Measurements from ENCODE around the gene PGAM2.
A peak's percentile ranks its signal among the peaks of the same experiment; 100 is the strongest.

PGAM2 gene

DNA sequence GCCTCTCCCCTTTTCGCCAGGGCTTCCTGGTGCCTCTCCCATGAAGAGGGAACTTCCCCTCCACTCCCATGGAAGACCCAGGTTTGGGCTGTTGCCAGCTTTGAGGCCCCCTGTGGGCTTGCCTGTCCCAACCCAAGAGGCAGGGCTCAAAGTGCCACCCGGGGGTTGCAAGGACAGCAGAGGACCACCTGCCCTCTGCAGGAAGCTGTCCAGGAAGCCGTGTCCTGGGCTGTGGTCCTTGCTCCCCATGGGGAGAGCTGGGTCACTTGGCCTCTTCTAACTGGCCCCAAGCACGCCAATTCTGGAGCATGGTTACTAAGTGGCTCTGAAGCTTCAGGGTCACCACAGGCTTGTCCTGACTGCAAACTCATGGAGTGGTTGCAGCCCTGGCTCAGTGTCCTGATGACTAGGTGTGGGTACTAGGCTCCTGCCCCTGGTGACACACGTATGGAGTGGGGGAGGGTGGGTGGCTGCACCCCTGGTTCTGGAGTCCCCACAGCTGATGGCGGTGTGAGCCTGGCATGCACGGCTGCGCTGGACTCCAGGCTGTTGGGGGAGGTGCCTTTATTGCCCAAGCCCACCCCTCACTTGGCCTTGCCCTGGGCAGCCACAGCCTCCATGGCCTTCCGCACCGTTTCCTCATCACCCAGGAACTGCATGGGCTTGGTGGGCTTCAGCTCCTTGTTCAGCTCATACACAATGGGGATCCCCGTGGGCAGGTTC lies 3.0 kb downstream of the PGAM2 start:
- peaks cover 51% of the 10 kb centered on the region for H3K36me3 Mint-ChIP-seq (ENCODE audit: insufficient read depth)
- DNase-seq = no peak
- H3K27ac Mint-ChIP-seq = no peak overlapping the region

DNA sequence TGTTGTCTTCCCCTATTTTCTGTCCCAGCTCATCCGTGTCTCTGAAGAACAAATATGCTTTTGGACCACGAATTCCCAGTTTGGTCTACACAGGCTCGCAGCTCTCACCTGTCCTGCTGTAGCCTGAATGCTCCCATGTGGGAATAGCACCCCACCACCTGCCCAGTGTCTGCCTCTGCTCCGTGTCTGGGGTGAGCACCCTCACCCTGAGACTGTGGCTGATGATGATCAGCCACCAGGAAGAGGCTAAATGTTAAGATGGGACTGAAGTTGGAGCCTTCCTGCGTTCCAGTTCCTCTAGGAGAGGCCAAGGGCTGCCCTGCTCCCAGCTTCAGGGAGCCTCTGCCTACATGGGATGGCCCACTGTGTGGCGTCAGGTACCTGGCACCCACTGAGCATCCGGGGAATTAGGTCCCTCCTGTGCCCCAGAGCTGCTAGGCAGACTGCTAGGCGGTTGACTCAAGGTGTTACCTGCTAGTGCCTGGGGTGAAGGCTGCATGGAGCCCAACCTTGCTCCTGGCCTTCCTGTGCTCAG lies 3.7 kb downstream of the PGAM2 start:
- Mint-ChIP-seq H3K4me3 (no peak overlapping the region), H3K27ac (no peak overlapping the region), H3K27me3 (no peaks in the 10 kb centered on the region), H3K9me3 (no peaks in the 10 kb centered on the region), H3K4me1 (ENCODE audit: low read depth in 2 of 2) (peaks cover 14 to 24% of the 10 kb centered on the region in 2 donors), H3K36me3 (ENCODE audit: insufficient read depth) (peaks cover 53% of the 10 kb centered on the region)
- DNase-seq (no peak), ATAC-seq (replicated peaks) (no peak)

More for the DNA sequence above, 3.0 kb downstream of the PGAM2 start:
- no peak for ATAC-seq (replicated peaks)
- Mint-ChIP-seq H3K9me3 (no peaks in the 10 kb centered on the region), H3K4me3 (no peak overlapping the region), H3K4me1 (ENCODE audit: low read depth in 2 of 2) (peaks cover 14 to 26% of the 10 kb centered on the region in 2 donors), H3K27me3 (no peaks in the 10 kb centered on the region)

DNA sequence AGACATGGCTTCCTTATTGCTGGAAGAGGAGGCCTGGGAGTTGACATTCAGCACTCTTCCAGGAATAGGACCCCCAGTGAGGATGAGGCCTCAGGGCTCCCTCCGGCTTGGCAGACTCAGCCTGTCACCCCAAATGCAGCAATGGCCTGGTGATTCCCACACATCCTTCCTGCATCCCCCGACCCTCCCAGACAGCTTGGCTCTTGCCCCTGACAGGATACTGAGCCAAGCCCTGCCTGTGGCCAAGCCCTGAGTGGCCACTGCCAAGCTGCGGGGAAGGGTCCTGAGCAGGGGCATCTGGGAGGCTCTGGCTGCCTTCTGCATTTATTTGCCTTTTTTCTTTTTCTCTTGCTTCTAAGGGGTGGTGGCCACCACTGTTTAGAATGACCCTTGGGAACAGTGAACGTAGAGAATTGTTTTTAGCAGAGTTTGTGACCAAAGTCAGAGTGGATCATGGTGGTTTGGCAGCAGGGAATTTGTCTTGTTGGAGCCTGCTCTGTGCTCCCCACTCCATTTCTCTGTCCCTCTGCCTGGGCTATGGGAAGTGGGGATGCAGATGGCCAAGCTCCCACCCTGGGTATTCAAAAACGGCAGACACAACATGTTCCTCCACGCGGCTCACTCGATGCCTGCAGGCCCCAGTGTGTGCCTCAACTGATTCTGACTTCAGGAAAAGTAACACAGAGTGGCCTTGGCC lies 4.3 kb downstream of the PGAM2 start:
- no peak for ATAC-seq (replicated peaks)
- Mint-ChIP-seq H3K9me3 (no peaks in the 10 kb centered on the region), H3K4me1 (ENCODE audit: low read depth in 2 of 2) (peaks cover 16 to 22% of the 10 kb centered on the region in 2 donors), H3K27me3 (no peaks in the 10 kb centered on the region), H3K4me3 (no peak overlapping the region), H3K27ac (no peak overlapping the region), H3K36me3 (ENCODE audit: insufficient read depth) (peaks cover 59% of the 10 kb centered on the region)
- no peak for DNase-seq

DNA sequence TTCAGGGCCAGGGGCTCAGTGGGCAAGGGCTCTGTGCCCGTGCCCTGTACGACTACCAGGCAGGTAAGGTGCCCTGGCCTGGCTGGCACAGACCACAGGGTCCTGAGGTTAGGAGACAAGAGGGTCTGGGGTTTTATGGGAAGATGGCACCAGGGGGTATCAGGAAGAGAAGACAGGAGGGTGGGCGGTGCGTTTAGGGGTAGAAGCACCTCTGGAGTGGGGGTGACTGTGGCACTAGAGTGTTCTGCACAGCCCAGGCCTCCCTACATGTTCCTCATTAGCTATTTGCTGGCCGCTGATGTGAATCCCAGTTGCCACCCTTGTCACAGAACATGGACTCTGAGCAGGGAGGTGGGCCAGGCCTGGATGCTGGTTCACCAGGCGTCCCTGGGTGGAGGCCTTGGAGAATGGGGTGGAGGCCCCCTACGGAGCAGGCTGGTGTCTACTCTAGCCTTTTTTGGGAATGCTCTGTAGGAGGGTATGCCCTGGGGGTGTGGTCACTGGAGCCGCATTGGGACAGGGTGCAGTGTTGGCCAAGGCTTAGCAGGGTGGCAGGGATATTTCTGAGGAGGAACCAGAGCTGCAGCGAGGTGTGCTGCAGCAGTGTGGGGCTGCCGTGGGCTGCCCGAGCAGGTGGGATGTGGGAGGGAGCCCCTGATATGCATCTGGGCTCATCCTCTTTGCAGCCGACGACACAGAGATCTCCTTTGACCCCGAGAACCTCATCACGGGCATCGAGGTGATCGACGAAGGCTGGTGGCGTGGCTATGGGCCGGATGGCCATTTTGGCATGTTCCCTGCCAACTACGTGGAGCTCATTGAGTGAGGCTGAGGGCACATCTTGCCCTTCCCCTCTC lies 5.0 kb downstream of the PGAM2 start:
- Mint-ChIP-seq H3K27ac (peak overlapping the region in 1 of 2 donors; percentile 79), H3K9me3 (no peaks in the 10 kb centered on the region)
- DNase-seq = no peak

DNA sequence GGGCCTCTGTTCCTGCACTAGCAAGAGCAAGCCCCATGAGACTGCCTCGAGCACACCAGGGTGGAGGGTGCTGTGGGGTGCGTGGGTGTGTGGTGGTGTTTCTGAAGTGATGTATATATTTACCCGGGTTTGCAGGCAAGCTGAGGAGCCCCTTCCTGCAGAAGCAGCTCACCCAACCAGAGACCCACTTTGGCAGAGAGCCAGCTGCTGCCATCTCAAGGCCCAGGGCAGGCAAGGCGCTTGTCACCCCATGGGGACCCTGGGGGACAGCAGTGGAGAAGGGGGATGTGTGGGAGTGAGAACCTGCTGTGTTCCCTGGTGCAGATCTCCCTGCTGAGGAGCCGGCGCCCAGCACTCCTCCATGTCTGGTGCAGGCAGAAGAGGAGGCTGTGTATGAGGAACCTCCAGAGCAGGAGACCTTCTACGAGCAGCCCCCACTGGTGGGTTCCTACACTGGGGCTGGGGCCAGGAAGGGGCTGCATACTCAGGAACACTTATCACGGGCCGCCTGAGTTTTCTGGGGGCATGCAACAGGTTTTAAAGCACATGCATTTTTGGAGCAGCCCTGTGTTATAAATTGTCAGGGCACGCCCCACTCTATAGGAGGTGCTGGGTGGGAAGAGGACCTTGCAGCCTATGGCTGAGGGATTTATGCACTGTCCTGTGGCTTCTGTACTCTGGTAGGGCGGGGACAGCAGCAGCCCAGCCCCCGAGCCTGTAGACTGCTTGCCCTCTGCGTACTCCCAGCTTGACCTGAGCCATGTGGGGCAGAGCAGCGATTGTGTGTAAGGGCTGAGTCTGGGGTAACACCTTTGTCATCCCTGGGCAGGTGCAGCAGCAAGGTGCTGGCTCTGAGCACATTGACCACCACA lies 5.9 kb downstream of the PGAM2 start:
- H3K4me3 Mint-ChIP-seq = no peak overlapping the region
- peak overlapping the region; percentile 54 to 79 for H3K27ac Mint-ChIP-seq
- H3K27me3 Mint-ChIP-seq = no peaks in the 10 kb centered on the region
- H3K36me3 Mint-ChIP-seq (ENCODE audit: insufficient read depth) = peaks cover 66% of the 10 kb centered on the region
- peaks cover 13 to 16% of the 10 kb centered on the region in 2 donors for H3K4me1 Mint-ChIP-seq (ENCODE audit: low read depth in 2 of 2)
- ATAC-seq (replicated peaks) (no peak), DNase-seq (no peak)
- H3K9me3 Mint-ChIP-seq = no peaks in the 10 kb centered on the region

More for the DNA sequence above, 5.0 kb downstream of the PGAM2 start:
- Mint-ChIP-seq H3K4me1 (ENCODE audit: low read depth in 2 of 2) (peaks cover 12 to 16% of the 10 kb centered on the region in 2 donors), H3K4me3 (no peak overlapping the region), H3K27me3 (no peaks in the 10 kb centered on the region), H3K36me3 (ENCODE audit: insufficient read depth) (peaks cover 62% of the 10 kb centered on the region)
- ATAC-seq (replicated peaks) = no peak

DNA sequence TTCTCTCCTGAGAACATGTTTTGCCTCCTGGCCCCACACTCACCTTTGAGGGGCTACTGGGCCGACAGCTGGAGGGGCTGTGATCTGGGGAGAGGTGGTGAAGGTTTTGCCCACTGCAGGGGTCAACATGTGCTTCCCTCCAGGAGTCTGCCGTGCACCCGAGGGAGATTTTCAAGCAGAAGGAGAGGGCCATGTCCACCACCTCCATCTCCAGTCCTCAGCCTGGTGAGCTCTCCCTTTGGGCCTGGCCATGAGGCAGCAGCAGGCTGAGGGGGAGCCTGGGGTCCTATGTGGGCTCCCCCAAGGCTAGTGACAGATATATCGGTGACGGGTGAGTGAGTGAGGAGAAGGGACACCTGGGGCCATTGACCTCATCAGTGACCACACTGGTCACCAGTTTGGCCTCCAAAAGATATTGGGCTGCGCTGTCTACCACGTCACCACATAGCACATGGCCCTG lies 6.6 kb downstream of the PGAM2 start:
- peaks cover 13 to 16% of the 10 kb centered on the region in 2 donors for H3K4me1 Mint-ChIP-seq (ENCODE audit: low read depth in 2 of 2)
- ATAC-seq (replicated peaks) (no peak), DNase-seq (no peak)
- H3K27me3 Mint-ChIP-seq = no peaks in the 10 kb centered on the region
- H3K9me3 Mint-ChIP-seq = no peaks in the 10 kb centered on the region
- no peak overlapping the region for H3K4me3 Mint-ChIP-seq
- H3K27ac Mint-ChIP-seq = peak overlapping the region; percentile 54 to 67
- H3K36me3 Mint-ChIP-seq (ENCODE audit: insufficient read depth) = peaks cover 70% of the 10 kb centered on the region

DNA sequence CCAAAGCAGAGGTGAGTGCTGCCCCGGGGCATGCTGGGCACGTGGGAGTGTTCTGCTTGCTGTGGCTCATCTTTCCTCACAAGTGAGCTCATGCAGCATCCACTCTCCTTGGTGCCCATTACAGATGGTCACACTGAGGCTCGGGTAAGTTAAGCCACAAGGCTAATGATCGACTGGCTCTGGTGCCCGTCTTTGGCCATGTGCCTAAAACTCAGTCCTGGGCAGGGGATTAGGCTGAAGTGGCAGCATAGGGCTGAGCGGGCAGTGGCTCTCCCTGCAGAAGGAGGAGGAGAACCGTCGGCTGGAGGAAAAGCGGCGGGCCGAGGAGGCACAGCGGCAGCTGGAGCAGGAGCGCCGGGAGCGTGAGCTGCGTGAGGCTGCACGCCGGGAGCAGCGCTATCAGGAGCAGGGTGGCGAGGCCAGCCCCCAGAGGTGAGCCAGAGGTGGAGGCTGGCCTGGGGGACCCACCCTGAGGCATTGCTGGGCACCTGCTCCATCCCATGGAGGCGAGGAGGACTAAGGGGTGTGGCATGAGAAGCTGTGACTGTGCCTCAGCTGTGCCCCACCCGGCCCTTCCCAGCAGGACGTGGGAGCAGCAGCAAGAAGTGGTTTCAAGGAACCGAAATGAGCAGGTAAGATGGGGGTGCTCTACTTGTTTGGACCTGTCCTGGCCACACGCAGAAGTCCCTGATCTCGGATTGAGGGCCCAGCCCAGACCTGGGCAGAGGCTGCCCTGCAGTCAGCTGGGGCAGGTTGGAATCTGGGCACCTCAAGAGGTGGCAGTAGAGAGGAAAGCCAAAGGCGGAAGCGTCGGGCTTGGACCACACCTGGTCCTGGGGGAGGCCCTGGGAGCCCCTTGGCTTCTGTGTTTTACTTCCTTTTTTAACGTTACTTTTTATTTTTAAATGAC lies 7.3 kb downstream of the PGAM2 start:
- Mint-ChIP-seq H3K9me3 (no peaks in the 10 kb centered on the region), H3K27ac (peak overlapping the region; percentile 54 to 67), H3K27me3 (no peaks in the 10 kb centered on the region), H3K36me3 (ENCODE audit: insufficient read depth) (peaks cover 74% of the 10 kb centered on the region), H3K4me1 (ENCODE audit: low read depth in 2 of 2) (peaks cover 13 to 16% of the 10 kb centered on the region in 2 donors), H3K4me3 (no peak overlapping the region)
- ATAC-seq (replicated peaks) (no peak), DNase-seq (no peak)

DNA sequence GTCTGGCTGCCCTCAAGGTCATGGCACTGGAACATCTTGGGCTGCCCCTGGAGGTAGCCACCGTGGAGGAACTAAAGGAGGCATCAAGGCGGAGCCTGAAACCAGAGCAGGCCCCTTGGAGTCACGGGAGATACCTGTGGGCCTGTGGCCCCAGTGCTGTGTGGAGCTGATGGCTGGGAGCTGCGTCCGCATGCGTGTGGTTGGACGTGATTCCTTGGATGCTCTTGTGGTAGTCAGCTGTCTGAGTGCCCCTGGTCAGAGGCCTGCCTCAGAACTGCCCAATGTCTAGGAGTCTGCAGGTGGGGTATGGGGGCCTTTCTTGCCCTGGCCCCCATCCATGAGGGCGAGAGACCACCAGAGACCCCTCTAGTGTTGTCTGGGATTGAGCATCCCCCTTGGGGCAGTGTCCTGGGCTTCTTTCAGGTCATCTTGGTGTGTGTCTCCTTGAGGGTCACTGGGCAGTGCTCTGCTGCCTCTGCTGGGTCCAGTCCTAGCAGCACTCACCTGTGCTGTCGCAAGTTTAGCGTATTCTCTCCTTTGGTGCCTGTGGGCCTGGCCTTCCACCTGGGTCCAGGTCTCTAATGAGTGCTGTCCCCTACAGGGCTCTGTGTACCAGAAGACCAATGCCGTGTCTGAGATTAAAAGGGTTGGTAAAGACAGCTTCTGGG lies 8.1 kb downstream of the PGAM2 start:
- DNase-seq (no peak), ATAC-seq (replicated peaks) (no peak)
- Mint-ChIP-seq H3K9me3 (no peaks in the 10 kb centered on the region), H3K4me3 (no peak overlapping the region), H3K4me1 (ENCODE audit: low read depth in 2 of 2) (peaks cover 17 to 20% of the 10 kb centered on the region in 2 donors), H3K27me3 (no peaks in the 10 kb centered on the region), H3K27ac (peak overlapping the region in 1 of 2 donors; percentile 65), H3K36me3 (ENCODE audit: insufficient read depth) (peaks cover 77% of the 10 kb centered on the region)

DNA sequence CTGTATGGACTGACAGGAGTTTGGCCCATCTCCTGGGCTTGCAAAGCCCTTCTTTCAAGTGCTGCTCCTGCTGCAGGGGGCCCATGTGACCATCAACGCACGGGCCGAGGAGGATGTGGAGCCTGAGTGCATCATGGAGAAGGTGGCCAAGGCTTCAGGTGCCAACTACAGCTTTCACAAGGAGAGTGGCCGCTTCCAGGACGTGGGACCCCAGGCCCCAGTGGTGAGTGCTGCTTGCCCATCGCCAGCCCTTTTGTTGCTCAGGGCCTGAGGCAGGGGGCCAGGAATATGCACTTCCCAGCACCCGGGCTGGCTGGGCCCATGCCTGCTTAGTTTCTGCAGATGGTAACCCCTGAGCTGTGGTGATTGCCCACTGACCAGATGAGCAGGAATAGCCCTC lies 8.7 kb downstream of the PGAM2 start:
- Mint-ChIP-seq H3K27me3 (no peaks in the 10 kb centered on the region), H3K9me3 (no peaks in the 10 kb centered on the region), H3K4me1 (ENCODE audit: low read depth in 2 of 2) (peaks cover 17 to 20% of the 10 kb centered on the region in 2 donors), H3K4me3 (no peak overlapping the region), H3K27ac (peak overlapping the region in 1 of 2 donors; percentile 65), H3K36me3 (ENCODE audit: insufficient read depth) (peaks cover 77% of the 10 kb centered on the region)
- no peak for DNase-seq
- ATAC-seq (replicated peaks) = no peak

DNA sequence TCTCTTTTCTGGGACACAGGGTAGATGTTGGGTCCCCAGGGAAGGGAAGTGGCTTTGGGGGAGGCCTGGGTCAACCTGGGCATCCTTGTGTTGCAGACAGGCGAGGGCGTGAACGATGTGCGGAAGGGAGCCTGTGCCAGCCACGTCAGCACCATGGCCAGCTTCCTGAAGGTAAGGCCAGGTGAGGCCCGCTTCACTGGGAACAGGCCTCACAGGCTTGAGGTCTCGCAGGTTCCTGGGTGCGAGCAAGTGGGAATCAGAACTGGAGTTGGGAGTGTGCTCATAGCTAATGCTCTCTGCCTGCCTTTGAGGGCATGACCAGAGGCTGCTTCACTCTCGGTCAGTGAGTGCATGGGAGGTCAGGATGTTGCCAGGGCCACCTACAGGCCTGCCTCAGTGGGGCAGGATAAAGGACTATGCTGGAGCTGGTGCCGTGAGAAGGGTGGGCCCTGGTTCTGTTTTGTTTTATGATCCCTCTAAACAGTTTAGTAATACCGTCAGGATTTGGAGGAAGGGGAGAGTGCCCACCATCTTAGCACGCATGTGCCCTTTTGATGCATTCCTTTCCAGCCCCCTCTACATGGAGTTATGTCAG lies 12.5 kb downstream of the PGAM2 start:
- DNase-seq = no peak
- Mint-ChIP-seq H3K4me1 (ENCODE audit: low read depth in 2 of 2) (peaks cover 22 to 29% of the 10 kb centered on the region in 2 donors), H3K27me3 (no peaks in the 10 kb centered on the region), H3K9me3 (no peaks in the 10 kb centered on the region), H3K36me3 (ENCODE audit: insufficient read depth) (peaks cover 68% of the 10 kb centered on the region), H3K4me3 (no peak overlapping the region), H3K27ac (peak overlapping the region in 1 of 2 donors; percentile 41)
- ATAC-seq (replicated peaks) = no peak

DNA sequence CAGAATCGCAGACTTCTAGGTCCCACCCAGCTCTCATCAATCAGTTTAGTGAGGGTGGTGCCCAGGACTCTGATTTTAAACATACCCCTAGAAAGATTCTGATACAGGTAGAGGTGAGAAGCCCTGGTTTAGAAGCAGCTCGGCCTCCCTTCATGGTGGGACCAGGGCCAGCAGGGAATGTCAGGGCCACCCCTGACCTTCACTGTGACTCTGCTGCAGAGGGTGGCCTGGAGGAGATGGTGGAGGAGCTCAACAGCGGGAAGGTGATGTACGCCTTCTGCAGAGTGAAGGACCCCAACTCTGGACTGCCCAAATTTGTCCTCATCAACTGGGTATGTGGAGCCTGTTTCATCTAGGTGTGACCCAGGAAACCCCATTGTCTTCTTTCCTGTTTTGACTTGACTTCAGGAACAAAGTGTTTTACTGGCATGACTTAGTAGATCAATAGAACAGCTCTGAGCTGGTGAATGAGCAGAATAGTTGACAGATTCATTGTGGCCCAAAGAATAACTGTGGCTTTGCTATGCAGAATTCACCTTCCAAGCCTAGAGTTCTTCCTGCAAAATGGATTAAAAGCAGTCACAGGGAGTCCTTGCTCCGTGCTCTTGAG lies 13.7 kb downstream of the PGAM2 start:
- peak overlapping the region in 1 of 2 donors; percentile 41 for H3K27ac Mint-ChIP-seq
- no peaks in the 10 kb centered on the region for H3K9me3 Mint-ChIP-seq
- DNase-seq (no peak), ATAC-seq (replicated peaks) (no peak)
- H3K36me3 Mint-ChIP-seq (ENCODE audit: insufficient read depth) = peaks cover 61% of the 10 kb centered on the region
- H3K27me3 Mint-ChIP-seq = no peaks in the 10 kb centered on the region
- H3K4me3 Mint-ChIP-seq = no peak overlapping the region
- peaks cover 30 to 33% of the 10 kb centered on the region in 2 donors for H3K4me1 Mint-ChIP-seq (ENCODE audit: low read depth in 2 of 2)

Measured in effector memory CD8-positive, alpha-beta T cell (primary cell).